Measurements from ENCODE around the gene RIOK2.

Gene RIOK2

DNA sequence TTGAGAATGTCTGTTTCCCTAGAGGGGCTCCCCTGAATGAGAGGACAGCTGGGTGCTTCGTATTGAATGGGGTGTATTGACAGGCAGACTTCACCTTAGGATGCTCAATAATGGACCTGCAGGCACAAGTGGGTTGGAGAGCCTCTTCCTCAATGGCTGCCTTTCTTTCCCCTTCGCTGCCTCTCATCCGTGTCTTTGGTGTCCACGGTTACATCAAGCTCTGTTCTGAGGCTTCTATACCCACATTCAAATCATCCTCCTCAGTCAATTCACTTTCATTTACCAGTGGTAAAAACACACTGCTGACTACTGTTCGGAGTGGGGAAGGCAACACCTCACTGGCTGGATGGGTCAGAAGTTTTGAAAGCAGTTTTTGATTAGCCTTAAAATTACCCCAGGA lies 61.2 kb downstream of the RIOK2 start:
- no peak for DNase-seq

- no peak for DNase-seq
Observed at GRCh38 chr5:97120195-97120594, 62.9 kb downstream of the RIOK2 start.

DNA sequence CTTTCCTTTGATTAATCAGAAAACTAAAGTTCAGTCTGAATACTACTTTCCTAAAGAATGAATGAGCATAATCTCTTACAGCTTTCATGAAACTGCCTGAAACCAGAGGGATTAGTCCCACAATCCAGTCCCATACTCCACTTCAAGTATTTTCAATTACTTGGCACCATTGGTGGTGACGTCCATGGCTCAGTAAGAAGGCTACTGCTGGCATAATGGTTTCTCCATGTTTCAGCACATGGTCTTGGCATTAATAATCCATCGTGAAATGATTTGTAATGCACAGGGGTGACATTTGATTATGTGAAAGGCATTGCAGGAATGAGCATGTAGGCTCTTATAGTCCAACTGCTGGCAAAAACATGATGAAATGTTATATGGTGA lies 64.0 kb downstream of the RIOK2 start:
- no peak for DNase-seq

GRCh38 chr5:97118261-97119006 lies 64.6 kb downstream of the RIOK2 start:
- no peak for DNase-seq

GRCh38 chr5:97115932-97116331 lies 67.1 kb downstream of the RIOK2 start:
- DNase-seq: no peak

DNA sequence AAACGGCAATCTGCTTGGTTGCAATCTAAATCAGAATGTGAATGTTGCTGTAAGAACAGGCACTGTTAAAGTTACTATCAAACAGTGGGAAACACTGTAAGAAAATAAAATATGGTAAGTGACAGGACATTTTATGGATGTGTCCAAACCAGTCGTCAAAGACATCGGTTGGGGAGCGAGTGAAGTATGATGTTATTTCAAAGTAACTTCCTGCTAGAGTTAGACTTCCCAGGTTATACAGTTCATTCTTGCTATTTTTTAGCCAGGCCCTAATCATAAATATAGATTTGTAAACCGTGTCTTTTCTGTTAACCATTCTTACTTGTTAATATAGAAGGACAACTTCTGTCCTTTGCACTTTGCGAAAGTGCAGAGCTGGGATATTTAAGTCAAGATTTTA lies 70.8 kb downstream of the RIOK2 start:
- no peak for DNase-seq

GRCh38 chr5:97111616-97112015 lies 71.4 kb downstream of the RIOK2 start:
- no peak for DNase-seq

DNA sequence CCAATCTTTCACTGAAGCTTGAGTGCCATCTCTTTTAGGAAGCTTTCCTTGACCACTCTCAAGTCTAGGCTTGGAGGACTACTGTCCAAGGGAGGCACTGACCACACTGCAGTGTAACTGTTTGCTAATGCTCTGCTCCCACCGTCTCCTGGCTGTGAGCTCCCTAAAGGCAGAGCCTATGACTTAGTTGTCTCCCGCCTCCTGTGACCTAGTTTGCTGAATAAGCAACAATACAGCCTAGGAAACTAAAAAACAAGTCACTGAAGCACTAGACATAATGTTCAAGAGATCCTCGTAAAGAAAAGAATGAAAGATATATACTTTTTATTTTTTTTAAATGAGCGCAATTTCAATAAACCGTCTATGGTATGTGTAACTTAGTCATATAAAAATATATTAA lies 72.0 kb downstream of the RIOK2 start:
- DNase-seq: no peak

Data from NCI-H1105 treated with DMSO at 0.1 percent for 48 hours (cell line).